Renal pelvis (tissue), 4 donors: ENCODE data around the gene CRTC1. TPM values are rescaled to one million over a fixed set of nuclear protein-coding genes. Genes with fewer than 3 reads are reported as not detected.

ENCODE experiments used
- DNase-seq: peaks from one replicate; pipeline ENCODE4 v3.0.0-alpha.2; 2013
- polyA plus RNA-seq, 3 donors: library from polyadenylated mRNA; unstranded; fragments of 120-200 nt; gene quantifications; one replicate each; pipeline ENCODE4 v1.2.1, GENCODE V29; 2013; ENCODE audit not compliant: insufficient read length in 3 of 3

Gene CRTC1
- polyA plus RNA-seq, 3 donors = 23.2 to 30.1 (median 23.7) TPM

DNA sequence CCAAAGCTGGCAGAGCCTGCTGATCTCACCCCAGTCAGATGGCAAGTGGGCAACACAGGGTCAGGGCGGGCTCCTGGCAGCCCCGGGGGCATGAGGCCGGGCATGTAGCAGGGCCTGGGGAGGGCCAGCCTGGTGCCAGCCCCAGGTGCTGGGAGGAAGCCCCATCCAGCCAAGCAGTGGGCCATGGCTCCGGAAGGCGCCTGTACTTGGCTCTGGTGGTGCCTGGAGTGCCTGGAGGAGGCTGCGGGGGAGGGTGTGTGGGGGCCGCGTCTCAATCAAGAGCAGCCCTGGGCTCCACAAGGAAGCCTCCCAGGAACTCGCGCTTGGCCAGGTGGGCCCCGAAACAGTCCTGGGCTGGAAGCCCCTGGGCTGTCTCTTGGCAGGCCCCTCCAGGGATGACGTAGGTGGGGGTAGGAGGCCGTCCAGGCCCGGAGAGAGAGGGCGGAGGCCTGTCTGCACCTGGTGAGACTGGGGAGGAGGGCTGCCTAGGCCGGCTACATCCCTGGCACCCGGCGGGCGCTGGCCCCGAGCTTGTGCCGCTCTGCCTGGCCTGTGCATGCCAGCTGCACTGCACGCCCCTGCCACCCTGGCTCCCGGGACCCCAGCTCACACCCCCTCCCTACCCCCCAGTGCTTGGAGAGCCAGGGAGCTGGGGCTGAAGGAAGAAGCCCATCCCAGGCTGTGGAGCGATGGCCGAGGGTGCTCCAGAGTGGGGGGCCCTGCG is 61.7 kb downstream of the CRTC1 start:
- peak; percentile 81 for DNase-seq

DNA sequence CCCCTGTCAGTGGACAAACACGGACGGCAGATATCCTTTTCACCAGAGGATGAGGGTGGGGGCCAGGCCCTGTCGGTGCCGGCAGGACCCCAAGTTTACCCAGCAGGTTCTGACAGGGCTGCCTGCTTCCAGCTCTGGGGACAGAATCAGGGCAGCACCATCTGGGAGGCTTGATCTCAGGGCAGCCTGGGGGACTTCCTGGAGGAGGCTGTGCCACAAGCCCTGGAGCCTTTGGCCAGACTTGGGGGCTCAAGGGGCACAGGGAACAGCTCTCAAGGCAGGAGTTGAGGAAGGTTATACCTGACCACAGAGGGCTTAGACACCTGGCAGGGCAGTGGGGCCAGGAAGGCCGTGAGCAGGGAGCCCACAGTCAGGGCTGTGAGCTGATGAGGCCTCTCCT is 62.5 kb downstream of the CRTC1 start:
- no peak for DNase-seq

DNA sequence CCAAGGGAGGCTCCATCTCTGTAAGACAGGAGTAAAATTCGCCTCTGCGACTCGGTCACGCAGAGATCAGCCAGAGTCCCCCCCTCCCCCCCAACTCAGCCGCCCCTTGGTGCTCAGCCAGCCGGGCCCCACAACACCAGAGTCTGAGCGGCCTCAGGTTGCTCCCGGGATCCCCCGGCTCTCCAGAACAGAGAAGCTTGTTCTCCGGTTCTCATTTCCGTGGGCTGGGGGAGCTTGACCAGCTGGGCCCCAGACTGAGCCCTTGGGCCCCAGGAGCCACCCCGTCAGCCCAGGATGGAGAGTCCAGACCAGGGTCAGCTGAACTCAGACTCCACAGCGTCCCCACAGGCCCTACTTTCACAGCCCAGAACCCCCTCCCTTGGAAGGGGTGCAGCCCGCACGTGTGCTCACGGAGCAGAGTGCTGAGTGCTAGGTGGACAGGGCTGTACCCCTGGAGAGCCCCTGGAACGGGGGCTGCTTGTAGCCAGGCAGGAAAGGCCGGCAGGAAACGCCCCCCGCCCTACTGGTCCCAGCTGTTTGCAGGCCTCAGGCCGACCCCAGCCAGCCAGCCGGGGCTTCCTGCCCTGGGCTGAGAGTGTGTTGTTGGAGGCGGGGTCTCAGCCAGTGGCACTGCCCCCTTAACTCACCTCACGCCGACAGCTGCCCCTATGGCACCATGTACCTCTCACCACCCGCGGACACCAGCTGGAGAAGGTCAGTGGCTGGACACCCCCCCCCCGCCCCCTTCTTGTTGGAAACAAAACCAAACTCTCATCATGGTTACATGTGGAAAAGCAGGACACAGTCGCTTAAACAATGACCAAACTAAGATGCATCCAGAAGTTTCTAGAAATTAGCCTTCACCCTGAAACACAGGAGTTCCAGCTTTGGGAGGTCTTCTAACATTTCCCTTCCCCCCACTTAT is 63.2 kb downstream of the CRTC1 start:
- DNase-seq = no peak

DNA sequence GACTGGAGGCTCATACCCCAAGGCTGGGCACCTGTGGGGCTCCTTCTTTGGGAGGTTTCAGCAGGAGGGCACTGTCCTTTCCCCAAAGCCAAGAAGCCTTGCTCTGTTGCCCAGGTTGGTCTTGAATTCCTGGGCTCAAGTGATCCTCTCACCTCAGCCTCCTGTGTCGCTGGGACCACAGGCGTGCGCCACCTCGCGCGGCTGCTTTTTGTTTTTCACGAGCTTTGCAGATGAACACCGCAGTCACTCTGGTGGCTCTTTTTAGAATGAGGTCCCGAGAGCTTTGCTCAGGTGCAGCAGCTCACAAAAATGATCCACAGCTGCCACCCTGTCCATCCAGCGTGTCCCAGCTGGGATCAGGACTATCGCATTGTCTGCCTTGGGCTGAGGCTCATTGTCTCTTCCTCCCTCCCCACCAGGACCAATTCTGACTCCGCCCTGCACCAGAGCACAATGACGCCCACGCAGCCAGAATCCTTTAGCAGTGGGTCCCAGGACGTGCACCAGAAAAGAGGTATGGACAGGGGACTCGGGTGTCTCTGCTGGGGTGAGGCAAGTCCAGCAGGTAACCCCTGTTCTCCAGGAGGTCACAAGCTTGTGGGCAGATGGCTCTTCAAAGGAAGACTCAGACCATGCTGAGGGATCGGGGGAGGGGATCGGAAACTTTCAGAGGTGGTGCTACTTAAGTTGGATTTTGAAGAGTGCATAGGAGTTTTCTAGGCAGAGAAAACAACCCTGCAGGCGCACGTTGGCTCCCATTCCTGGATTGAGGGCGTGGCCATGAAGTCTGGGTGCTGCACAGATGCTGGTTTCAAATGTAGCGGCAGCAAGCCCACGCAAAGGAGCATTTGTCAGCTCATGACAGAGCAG is 66.1 kb downstream of the CRTC1 start:
- no peak for DNase-seq

DNA sequence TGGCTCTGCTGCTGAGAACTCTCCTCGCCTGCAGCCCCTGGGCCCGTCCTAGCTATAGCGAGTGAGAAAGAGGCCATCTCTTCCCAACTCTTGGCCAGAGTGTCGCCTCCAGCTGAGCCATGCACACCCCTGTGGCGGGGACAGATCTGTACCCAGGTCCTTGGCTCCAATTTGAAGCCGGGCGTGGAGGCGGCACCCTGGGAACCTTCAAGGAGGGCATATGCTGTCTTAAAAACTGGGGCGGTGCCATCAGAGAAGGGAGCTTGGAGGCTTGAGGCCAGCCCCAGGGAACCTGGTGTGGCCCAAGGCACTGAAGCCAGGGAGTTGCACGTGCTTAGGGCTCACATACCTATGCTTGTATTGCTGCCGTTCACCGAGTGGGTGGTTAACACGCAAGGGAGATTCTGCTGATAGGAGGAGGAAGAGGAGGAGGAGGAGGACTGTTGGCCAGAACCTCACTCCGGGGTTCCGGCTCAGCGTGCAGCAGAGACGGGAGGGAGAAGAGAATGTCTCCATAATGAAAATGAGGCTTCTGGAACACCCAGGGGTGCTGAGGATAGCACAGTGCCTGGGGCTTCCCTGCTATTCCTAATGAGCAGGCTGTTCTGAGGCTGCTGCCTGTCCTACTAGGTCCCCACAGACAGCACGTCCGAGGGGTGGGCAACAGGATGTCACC is 67.0 kb downstream of the CRTC1 start:
- no peak for DNase-seq

DNA sequence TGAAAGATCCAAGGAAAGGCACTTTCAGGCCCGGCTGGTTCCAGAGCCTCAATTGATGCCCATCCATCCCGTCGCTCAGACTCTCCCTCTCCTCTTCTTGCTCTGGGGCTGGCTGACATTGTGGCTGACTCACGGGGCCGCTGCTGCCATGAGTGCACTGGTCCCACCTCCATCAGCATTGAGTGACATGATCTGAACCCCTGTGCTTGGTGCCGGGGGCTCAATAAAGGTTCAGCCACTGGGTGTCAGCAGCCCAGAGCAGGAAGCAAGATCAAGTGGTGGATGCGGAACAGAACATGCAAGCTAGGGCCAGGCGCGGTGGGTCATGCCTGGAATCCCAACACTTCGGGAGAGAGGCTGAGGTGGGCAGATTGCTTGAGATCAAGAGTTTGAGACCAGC is 68.1 kb downstream of the CRTC1 start:
- DNase-seq = no peak

DNA sequence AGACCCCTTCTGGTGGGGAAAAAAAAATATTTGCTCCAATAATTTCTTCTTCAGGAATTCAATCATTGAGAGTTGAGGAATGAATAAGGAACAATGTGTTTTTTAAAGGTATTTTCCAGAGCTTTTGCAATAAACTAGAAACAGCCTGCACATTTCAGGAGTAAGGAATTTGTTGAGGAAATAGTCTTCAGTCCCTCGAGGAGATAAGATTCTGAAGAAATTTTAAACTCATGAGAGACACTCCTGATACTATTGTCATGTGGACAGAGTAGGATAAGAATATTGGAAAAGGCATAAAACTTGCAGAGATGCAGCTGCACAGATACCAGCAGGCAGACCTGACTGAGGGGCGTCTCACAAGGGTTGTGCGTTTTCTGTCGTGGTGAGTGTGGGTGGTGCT is 71.0 kb downstream of the CRTC1 start:
- no peak for DNase-seq

DNA sequence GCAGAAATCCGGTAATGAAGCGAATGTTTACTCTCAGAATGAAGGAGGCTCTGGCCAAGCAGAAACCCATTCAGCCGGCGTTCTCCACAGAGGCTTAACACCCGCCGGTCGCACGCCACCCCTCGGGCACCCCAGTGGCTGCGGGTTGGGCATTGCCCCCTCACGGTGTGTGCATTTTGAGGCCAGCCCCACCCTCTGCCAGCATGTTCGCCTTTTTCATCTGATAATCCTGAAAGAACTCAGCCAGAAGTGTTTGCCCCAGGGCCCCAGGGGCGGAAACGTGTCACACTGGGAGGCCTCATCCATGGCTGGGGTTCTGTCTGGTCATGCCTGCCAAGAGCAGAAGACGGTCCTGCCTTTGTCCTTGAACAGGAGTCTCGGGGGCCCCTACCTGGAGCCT is 73.4 kb downstream of the CRTC1 start:
- no peak for DNase-seq

DNA sequence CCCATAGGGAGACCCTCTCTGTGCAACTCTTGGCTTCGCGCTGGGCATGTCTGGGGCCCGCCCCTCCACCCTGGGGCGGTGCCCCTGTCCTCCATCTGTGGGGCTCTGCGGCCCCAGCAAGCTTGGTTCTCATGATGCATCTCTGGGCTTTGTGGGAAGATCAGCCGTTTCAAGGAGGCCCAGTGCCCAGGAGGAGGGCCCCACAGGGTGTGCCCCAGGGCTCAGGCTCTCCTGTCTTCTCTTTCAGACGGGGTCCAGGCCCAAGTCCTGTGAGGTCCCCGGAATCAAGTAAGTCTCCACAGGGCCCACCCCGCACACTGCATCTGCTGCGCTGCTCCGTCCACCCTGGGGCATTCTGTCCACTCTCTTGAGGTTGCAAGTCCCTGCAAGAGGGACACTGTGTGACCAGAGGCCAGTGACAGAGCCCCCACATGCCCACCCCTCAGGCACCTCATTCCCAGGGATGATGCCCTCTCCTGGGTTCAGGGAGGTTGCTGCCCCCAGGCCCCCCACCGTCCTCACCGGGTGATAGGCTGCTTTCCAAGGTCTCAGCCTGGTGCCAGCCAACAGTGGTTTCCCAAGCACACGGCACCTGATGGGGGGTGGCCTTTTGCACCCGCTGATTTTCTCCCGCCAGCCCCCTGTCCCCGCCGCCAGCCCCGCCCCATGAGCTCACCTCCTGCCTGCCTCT is 76.0 kb downstream of the CRTC1 start:
- no peak for DNase-seq

DNA sequence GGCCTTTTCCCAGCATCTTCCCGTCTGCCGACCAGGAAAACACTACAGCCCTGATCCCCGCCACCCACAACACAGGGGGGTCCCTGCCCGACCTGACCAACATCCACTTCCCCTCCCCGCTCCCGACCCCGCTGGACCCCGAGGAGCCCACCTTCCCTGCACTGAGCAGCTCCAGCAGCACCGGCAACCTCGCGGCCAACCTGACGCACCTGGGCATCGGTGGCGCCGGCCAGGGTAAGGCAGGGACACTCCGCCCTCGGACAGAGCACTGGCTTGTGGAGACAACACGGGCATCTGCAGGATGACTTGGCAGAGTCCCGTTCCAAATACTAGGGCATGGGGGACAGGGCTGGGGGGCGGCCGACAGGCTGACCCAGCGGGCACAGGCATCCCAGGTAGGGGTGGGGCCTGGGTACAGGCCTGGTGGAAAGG is 76.5 kb downstream of the CRTC1 start:
- DNase-seq = no peak

DNA sequence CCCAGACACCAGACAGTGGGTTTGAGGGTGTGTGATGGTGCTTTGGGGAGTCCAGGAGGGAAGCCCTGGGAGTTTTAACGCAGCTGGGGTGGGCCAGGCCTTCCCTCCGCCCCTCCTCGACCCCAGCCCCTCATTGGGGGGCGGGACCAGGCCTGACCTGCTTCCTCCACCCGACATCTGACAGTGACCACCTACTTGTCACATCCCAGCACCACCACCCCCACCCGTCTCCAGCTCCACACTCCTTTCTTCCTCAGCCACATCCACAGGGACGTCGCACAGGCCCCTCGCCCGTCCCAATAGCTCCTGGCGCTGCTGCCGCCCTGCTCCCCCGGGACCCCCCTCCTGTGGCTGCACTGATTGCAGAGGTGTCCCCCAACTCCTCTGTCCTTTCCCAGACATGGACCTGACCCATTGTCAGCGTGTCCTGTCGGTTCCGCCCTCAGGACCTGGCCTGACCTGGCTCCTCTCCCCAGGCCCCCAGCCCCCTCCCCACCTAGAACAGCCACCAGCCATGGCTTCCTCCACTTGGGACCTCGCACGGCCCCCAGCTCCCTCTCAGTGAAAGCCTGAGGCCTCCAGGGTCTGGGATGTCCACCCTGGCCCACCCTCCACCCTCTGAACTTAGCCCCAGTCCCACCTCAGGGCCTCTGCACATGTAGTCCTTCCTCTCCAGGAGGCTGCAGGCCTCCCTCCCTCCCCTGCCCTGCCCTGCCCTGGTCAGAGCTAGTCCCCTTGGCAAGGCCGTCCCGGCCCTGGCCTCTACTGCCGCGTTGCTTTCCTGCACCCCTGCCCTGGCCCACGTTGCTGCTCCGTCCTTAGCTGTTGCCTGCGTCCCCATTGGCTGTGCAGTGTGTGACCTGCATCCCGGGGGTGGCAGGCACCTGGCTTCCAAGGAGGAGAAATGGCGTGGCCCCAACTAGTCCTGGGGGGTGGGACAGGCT is 77.2 kb downstream of the CRTC1 start:
- DNase-seq = no peak

DNA sequence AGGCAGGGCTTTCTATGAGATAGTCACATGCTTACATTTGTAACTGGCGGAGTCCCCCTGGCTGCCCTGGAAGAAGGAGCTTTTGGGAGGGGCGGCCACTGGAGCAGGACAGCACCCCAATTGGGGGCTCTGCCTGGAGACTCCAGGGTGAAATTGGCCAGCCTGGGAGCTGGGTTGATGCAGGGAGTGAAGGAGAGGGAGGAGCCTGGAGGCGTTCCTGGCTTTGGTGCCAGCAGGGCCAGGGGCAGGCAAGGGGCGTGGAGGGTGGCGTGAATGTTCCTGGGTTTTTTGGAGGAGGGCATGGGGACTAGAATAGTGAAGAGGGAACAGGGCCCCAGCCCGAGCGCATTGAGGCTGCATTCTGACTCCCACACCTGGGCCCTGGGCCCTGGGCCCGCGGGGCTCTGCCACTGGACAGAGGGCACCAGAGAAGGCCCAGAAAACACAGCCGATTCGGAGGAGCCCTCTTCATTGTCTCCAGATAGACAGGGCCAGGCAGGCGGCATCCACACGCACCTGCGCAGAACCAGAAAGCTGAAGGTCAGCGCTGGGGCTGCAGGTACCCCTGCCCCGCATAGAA is 78.1 kb downstream of the CRTC1 start:
- DNase-seq = no peak

DNA sequence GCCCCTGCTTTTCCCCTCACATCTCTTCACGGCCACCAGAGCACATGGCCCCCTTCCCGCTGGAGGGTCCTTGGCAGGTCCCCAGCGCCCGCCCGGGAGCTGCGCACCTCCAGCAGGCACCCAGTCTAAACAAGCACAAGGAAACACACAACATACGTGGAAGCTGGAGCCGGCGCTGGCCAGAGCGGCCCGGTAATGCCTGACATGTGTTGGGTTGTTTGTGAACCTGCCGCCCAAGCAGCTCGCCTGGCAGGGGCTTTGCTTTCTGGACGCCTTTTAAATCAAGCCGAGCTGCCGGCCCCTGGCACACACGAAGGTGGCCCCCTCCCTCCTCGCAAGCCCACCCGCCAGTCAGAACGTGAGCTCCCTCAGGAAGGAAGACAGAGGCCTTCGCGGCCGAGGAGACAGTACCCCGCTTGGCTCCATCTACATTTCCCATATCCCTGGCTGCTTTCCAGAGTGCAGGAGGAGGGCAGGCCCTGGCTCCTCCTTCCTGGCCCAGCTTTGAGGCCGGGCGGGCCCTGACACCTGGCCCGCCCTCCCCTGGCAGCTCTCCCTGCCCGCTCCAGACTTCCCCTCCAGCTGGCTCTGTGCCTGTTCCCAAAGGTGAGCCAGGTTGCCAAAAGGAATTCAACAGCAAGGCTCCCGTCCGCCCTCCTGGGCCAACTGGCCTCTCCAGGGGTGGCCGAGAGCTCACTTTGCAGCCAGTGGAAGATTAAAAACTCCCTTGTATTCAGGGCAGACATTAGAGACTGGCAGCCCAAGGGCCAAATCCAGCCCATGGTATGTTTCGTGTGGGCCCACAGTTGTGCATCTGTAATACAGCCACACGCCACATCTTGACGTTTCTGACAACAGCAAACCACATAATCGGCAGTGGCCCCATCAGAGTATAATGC is 78.9 kb downstream of the CRTC1 start:
- DNase-seq = peak; percentile 60

DNA sequence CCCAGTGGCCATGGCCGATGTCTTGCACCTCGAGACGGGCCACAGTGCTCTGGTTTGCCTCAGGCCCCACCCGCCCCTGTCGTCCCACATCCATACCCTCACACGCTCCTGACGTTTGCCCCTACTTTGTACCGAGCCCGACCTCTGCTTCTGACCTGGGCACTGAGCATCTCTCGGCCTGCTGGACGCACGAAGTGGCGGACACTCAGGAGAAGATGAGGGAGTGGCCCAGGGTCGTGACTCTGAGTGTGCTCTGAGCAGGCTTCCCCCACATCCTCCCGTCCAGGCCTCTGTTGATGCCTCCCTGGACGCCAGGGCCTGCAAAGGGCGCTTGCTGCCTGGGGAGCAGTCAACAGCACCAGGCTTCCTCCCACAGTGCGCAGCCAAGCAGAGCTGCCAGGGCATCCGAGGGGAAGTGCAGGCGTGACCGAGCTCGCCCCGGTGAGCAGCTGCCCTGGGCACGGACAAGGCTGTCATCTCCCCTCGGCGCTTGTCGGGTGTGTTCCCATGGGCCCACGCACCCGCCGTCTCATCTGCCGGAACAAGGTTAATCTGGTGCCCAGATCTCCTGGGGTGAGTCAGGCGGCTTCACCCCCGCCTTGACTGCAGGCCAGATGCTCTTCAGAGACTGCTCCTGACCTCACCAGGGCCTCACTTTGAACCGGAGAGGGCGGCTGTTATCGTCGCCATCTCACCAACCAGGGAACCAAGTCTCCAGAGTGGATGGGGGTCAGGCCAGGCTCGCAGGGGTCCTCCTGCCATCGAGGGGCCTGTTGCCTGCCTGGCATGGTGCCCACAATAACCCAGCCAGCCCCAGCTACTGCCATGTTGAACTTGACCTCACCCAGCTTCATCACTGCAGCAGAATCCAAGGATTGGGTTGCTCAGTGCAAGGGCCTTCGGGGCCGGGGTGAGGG is 80.5 kb downstream of the CRTC1 start:
- no peak for DNase-seq

DNA sequence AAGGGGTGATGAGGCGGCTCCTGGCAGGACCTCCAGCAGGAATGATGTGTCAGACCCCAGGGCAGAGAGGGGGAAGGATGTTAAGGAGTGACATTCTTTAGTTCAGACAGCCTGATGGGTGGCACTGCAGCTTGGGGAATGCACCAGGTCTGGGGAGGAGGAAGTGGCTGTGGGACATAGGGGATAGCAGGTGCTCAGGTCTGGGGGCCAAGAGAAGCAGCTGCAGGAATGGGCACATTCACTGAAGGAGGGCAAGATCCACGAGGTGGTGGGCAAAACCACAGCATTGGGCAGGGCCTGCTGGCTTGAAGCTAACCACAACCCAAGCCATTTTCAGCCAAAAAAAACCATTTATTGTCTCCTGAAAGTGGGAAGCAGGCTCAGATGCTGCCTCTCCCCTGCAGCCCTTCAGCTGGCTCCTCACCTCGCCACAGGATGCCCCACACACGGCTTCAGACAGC is 81.1 kb downstream of the CRTC1 start:
- no peak for DNase-seq

DNA sequence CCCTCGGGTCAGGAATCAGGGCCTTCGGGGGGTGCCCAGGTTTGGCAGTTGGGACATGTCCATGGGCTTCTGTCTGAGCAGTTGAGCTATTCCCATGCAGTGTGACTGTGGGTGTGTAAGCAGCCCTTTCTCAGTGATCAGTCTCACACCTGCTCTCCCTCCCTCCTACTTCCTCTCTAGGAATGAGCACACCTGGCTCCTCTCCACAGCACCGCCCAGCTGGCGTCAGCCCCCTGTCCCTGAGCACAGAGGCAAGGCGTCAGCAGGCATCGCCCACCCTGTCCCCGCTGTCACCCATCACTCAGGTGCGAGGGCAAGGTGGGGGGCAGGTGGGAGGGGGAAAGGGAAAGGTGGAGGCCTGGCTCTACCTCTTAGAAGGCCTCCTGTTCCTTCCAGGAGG is 81.7 kb downstream of the CRTC1 start:
- DNase-seq = no peak
